Prostate gland (tissue), 2 donors: ENCODE results near the gene RNF213.

ENCODE experiments used
- CTCF ChIP-seq, 4 experiments: fragments of 200-600 bp in 2 of 4; fragments of 450-650 bp in 2 of 4; sonication (generic) in 2 of 4; IDR thresholded peaks; 1 replicate in 3 of 4; 2 replicates in 1 of 4; pipeline ENCODE4 v1.5.1; 2016 to 2019; ENCODE audit warnings: antibody characterized with exemption in 4 of 4, mild to moderate bottlenecking in 2 of 4, moderate library complexity in 2 of 4
- POLR2A ChIP-seq: fragments of 450-650 bp; IDR thresholded peaks from one replicate; pipeline ENCODE4 v1.6.1; 2016; ENCODE audit warnings: antibody characterized with exemption, mild to moderate bottlenecking

- TF ChIP-seq CTCF (IDR thresholded peaks at IDR 0.05) (no peak), POLR2A (no peak)
These were observed 27.4 kb upstream of the RNF213 start for GRCh38 chr17:80233202-80233601.
